Measurements from ENCODE around the gene TM9SF1. TPM values are rescaled to one million over a fixed set of nuclear protein-coding genes. Genes with fewer than 3 reads are reported as not detected.

Gene TM9SF1
- total RNA-seq, 1 donor from 2014 or later = 84.1 TPM

DNA sequence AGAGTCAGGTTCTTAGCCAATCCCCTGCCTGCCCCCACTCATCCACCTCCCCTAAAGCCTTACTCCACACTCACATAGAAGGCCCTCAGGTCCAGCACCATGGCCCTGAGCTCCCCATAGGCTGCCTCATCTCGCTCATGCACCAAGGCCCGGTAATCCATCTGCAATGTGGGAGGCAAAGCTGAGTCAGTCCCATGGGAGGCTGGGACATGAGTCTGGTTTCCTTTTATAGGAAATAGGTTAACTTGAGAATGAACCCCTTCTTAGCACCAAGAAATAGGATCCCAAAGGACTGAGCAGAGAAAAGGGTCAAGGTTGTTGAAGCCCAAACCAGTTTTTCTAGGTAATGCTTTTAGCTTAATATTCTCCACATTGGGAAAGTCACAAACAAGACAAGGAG lies 51.7 kb downstream of the TM9SF1 start:
- H3K4me3 ChIP-seq (ENCODE audit: low read depth, low read length) = no peak overlapping the region
- TF ChIP-seq, protein P1, sequence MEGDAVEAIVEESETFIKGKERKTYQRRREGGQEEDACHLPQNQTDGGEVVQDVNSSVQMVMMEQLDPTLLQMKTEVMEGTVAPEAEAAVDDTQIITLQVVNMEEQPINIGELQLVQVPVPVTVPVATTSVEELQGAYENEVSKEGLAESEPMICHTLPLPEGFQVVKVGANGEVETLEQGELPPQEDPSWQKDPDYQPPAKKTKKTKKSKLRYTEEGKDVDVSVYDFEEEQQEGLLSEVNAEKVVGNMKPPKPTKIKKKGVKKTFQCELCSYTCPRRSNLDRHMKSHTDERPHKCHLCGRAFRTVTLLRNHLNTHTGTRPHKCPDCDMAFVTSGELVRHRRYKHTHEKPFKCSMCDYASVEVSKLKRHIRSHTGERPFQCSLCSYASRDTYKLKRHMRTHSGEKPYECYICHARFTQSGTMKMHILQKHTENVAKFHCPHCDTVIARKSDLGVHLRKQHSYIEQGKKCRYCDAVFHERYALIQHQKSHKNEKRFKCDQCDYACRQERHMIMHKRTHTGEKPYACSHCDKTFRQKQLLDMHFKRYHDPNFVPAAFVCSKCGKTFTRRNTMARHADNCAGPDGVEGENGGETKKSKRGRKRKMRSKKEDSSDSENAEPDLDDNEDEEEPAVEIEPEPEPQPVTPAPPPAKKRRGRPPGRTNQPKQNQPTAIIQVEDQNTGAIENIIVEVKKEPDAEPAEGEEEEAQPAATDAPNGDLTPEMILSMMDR (conservative IDR thresholded peaks at IDR 0.05; ENCODE audit: low read depth, low read length) = no peak
- DNase-seq (ENCODE audit: low read depth) = no peak

DNA sequence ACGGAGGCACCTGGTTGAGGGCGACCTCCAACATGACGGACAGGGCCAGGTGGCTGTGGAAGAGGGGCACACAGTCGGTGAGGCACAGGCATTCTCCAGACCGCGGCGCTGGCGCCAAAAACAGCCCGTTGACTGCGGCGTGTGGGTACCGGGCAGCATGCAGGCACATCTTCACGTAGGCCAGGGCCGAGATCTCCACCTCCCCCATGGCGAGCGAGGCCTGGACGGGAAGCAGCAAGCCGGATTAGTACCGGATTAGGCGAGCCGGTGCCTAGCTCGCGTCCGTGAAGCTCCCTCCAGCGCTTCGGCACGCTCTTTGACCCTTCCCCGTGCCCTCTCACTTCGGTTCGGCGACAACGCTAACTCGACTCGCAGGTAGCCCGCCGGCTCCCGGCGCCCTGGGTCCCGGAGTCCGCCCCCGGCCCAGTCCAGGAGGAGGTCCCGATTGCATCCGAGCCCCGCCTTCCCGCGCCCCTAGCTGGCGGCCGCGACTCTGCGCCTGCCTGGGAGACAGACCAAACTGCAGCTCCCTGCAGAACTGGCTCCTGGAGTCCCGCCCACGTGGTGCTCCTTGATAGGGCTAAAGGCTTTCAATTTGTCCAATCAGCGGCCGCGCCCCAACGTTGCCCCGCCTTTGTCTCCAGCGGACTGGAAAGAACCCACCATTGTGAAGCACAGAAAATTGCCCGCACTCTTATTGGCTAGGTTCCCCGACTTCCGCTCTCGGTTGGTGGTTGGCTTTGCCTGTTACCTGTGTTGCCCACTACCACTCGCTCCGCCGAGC lies 54.0 kb downstream of the TM9SF1 start, which contains the start of gene EMC9:
Gene EMC9, minus strand, starts transcription at position 495 of the 784 bp plus-strand sequence. Its CDS starts 287 bp downstream, at position 208.
- DNase-seq (ENCODE audit: low read depth) = peak; percentile 91
- H3K4me3 ChIP-seq (ENCODE audit: low read depth, low read length) = peak within 1 kb of the TSS; percentile 89
- TF ChIP-seq, protein P1 (conservative IDR thresholded peaks at IDR 0.05; ENCODE audit: low read depth, low read length) = peak; percentile 37

DNA sequence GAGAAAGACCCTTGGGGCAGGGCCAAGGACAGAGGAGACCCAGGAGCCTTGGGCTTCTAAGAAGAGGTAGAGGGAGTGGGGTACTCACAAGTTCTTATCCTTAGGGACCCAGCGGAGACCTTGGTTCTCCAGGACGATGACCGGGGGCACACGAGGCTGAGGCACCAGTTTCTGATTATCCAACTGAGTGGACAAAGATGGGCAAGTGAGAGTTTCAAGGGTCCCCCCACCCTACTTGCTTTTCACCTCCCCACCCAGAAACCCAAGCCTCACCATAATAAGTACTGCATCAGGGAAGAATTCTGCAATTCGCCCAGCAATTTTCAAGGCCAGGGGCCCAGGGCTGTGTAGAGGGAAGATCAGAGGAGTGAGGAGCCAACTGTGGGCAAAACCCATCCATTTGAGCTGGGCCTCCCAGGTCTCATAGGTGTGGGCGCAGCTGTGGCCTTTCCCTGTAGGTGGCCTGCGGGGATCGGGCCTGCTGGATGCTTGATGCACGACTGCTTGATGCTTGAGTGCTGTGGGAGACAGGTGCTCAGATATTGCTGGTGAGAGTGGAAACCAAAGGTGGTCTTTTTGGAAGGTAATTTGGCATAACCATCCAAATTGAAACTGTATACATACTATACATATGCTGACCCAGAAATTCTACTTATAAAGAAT lies 55.8 kb downstream of the TM9SF1 start:
- no peak for DNase-seq (ENCODE audit: low read depth)
- peak overlapping the region; percentile 89 for H3K4me3 ChIP-seq (ENCODE audit: low read depth, low read length)
- TF ChIP-seq, protein P1 (conservative IDR thresholded peaks at IDR 0.05; ENCODE audit: low read depth, low read length) = no peak

Other genes starting within 250 kb of the TM9SF1 start
- 33.1 and 43.7 TPM in 2 replicates for gene DHRS4, start 241.7 kb downstream of the TM9SF1 start, total RNA-seq
- gene DHRS4L2, start 206.5 kb downstream of the TM9SF1 start, total RNA-seq = 13.6 and 14.8 TPM in 2 replicates
- gene CARMIL3, start 143.4 kb downstream of the TM9SF1 start, total RNA-seq = 0.07 TPM in 1 of 2 replicates, not detected in the other
- gene CPNE6, start 123.9 kb downstream of the TM9SF1 start, total RNA-seq = not detected in 2 replicates
- gene PCK2, start 101.1 kb downstream of the TM9SF1 start, total RNA-seq = 40.0 and 47.7 TPM in 2 replicates
- 42.6 and 51.2 TPM in 2 replicates for gene DCAF11, start 80.7 kb downstream of the TM9SF1 start, total RNA-seq
- 0.87 and 1.2 TPM in 2 replicates for gene NRL, start 80.5 kb downstream of the TM9SF1 start, total RNA-seq
- not detected in 2 replicates for gene FITM1, start 64.8 kb downstream of the TM9SF1 start, total RNA-seq
- 266 and 385 TPM in 2 replicates for gene PSME1, start 59.2 kb downstream of the TM9SF1 start, total RNA-seq
- 22.3 and 31.8 TPM in 2 replicates for gene EMC9, start 53.9 kb downstream of the TM9SF1 start, total RNA-seq
- gene PSME2, start 48.8 kb downstream of the TM9SF1 start, total RNA-seq = 156 and 168 TPM in 2 replicates
- gene RNF31, start 47.9 kb downstream of the TM9SF1 start, total RNA-seq = 42.3 and 79.4 TPM in 2 replicates
- gene IRF9, start 34.2 kb downstream of the TM9SF1 start, total RNA-seq = 26.8 and 45.1 TPM in 2 replicates
- gene REC8, start 23.4 kb downstream of the TM9SF1 start, total RNA-seq = 122 and 158 TPM in 2 replicates
- 60.4 and 102 TPM in 2 replicates for gene IPO4, start 6.6 kb downstream of the TM9SF1 start, total RNA-seq
- gene TSSK4, start 10.3 kb upstream of the TM9SF1 start, total RNA-seq = not detected in 2 replicates
- gene CHMP4A, start 18.0 kb upstream of the TM9SF1 start, total RNA-seq = 42.8 and 88.4 TPM in 2 replicates
- 15.6 and 26.1 TPM in 2 replicates for gene MDP1, start 20.6 kb upstream of the TM9SF1 start, total RNA-seq
- gene NEDD8, start 36.9 kb upstream of the TM9SF1 start, total RNA-seq = 219 and 220 TPM in 2 replicates
- 64.2 and 136 TPM in 2 replicates for gene GMPR2, start 37.5 kb upstream of the TM9SF1 start, total RNA-seq
- gene TINF2, start 47.2 kb upstream of the TM9SF1 start, total RNA-seq = 43.2 and 53.2 TPM in 2 replicates
- 0.63 and 0.94 TPM in 2 replicates for gene TGM1, start 67.7 kb upstream of the TM9SF1 start, total RNA-seq
- gene RABGGTA, start 76.2 kb upstream of the TM9SF1 start, total RNA-seq = 32.7 and 39.0 TPM in 2 replicates
- gene DHRS1, start 104.3 kb upstream of the TM9SF1 start, total RNA-seq = 25.7 and 26.4 TPM in 2 replicates
- gene NOP9, start 104.4 kb upstream of the TM9SF1 start, total RNA-seq = 17.1 and 32.6 TPM in 2 replicates
- 2.0 and 3.6 TPM in 2 replicates for gene CIDEB, start 112.5 kb upstream of the TM9SF1 start, total RNA-seq
- 1.3 and 2.7 TPM in 2 replicates for gene LTB4R2, start 114.7 kb upstream of the TM9SF1 start, total RNA-seq
- gene LTB4R, start 116.1 kb upstream of the TM9SF1 start, total RNA-seq = 0.06 and 4.0 TPM in 2 replicates
- 1.6 and 8.0 TPM in 2 replicates for gene ADCY4, start 139.6 kb upstream of the TM9SF1 start, total RNA-seq
- 6.4 and 7.6 TPM in 2 replicates for gene RIPK3, start 144.6 kb upstream of the TM9SF1 start, total RNA-seq
- 4.5 and 30.2 TPM in 2 replicates for gene NFATC4, start 172.7 kb upstream of the TM9SF1 start, total RNA-seq
- 3.4 and 6.2 TPM in 2 replicates for gene NYNRIN, start 203.6 kb upstream of the TM9SF1 start, total RNA-seq
- gene CBLN3, start 234.2 kb upstream of the TM9SF1 start, total RNA-seq = 0.43 and 1.3 TPM in 2 replicates
- 38.3 and 41.6 TPM in 2 replicates for gene KHNYN, start 234.5 kb upstream of the TM9SF1 start, total RNA-seq
- 27.4 and 36.9 TPM in 2 replicates for gene SDR39U1, start 247.3 kb upstream of the TM9SF1 start, total RNA-seq

All from epithelial cell of proximal tubule (primary cell).